Caki2 (cell line): ENCODE results near the gene CCL20. TPM values are rescaled to one million over a fixed set of nuclear protein-coding genes. Genes with fewer than 3 reads are reported as not detected.
"Not testable (repeated sequence)": the region's sequence is repeated elsewhere in the genome, so short reads cannot be mapped to it uniquely, and the experiment has no call there.

Experiments used
- DNase-seq: peaks from one replicate; pipeline ENCODE4 v3.0.0-alpha.2; 2015; ENCODE audit warnings: low read depth
- in situ Hi-C: cut with HindIII; loops from 2 replicates; pipeline ENCODE4 v1.10.0; 2016; ENCODE audit warnings: low sequenced_read_pairs, low pct_unique_long_range_greater_than_20kb, mixed read lengths
- total RNA-seq: library from RNA; depleted of rRNA; stranded (reverse); fragments of >200 nt; shearing (Covaris generic); gene quantifications from 2 replicates; pipeline ENCODE4 v1.2.3, GENCODE V29; 2014; ENCODE audit warnings: low replicate concordance

Gene CCL20
- total RNA-seq, 1 experiment from 2014 or later: 0.95 TPM

GRCh38 chr2:227823922-227824321, 10.3 kb downstream of the CCL20 start:
- in situ Hi-C loops: no loop called here
- no peak for DNase-seq

- no peak for DNase-seq
- in situ Hi-C loops: no loop called here
These were observed 11.1 kb downstream of the CCL20 start for GRCh38 chr2:227824711-227825110.

- in situ Hi-C loops: no loop called here
- no peak for DNase-seq
These were observed 12.4 kb downstream of the CCL20 start for GRCh38 chr2:227826019-227826521.

- DNase-seq: no peak
- in situ Hi-C loops: no loop called here
These were observed 12.9 kb downstream of the CCL20 start for GRCh38 chr2:227826563-227826962.

GRCh38 chr2:227827143-227827542, 13.5 kb downstream of the CCL20 start:
- in situ Hi-C loops: no loop called here
- DNase-seq: no peak

- in situ Hi-C loops: no loop called here
These were observed 14.9 kb downstream of the CCL20 start for GRCh38 chr2:227828477-227828912.

GRCh38 chr2:227829337-227829736, 15.7 kb downstream of the CCL20 start:
- DNase-seq: no peak
- in situ Hi-C loops: no loop called here

More at GRCh38 chr2:227828477-227828912, 14.9 kb downstream of the CCL20 start:
- DNase-seq: no peak

- no peak for DNase-seq
- in situ Hi-C loops: no loop called here
These were observed 20.8 kb downstream of the CCL20 start for GRCh38 chr2:227834423-227834822.

- no peak for DNase-seq
- in situ Hi-C loops: no loop called here
These were observed 21.4 kb downstream of the CCL20 start for GRCh38 chr2:227834916-227835650.

- DNase-seq, in situ Hi-C loops: not testable (repeated sequence)
These were observed 25.9 kb downstream of the CCL20 start for GRCh38 chr2:227839339-227840129.

GRCh38 chr2:227846831-227847230, 33.2 kb downstream of the CCL20 start:
- in situ Hi-C loops: no loop called here
- no peak for DNase-seq

- no peak for DNase-seq
- in situ Hi-C loops: no loop called here
These were observed 34.5 kb downstream of the CCL20 start for GRCh38 chr2:227848146-227848545.

- no peak for DNase-seq
- in situ Hi-C loops: no loop called here
These were observed 34.9 kb downstream of the CCL20 start for GRCh38 chr2:227848586-227848985.

- in situ Hi-C loops: no loop called here
- DNase-seq: no peak
These were observed 36.3 kb downstream of the CCL20 start for GRCh38 chr2:227849906-227850305.

- in situ Hi-C loops: no loop called here
- peak; percentile 97 for DNase-seq
These were observed 39.6 kb downstream of the CCL20 start for GRCh38 chr2:227853204-227853629.

GRCh38 chr2:227853765-227854271, 40.2 kb downstream of the CCL20 start:
- in situ Hi-C loops: no loop called here
- DNase-seq: peak; percentile 94

- in situ Hi-C loops: no loop called here
- DNase-seq: no peak
These were observed 41.8 kb downstream of the CCL20 start for GRCh38 chr2:227855440-227855839.

- in situ Hi-C loops: no loop called here
- no peak for DNase-seq
These were observed 43.1 kb downstream of the CCL20 start for GRCh38 chr2:227856697-227857096.

GRCh38 chr2:227860221-227860641, 46.6 kb downstream of the CCL20 start:
- in situ Hi-C loops: no loop called here
- no peak for DNase-seq
